GM10248 (cell line): ENCODE data around the gene CCNT1.

ENCODE experiments used
- CTCF ChIA-PET: fragments of 300-600 bp; sonication (Branson Sonifier 250); formaldehyde crosslinking; extraction: SDS; loops from one replicate; lab custom pipeline; 2021; ENCODE audit warnings: antibody characterized with exemption; lab: Yijun Ruan, JAX
- POLR2A ChIA-PET: fragments of 350-650 bp; sonication (Branson Sonifier 250); formaldehyde crosslinking; extraction: SDS; loops from one replicate; lab custom pipeline; 2020; ENCODE audit warnings: antibody characterized with exemption; lab: Yijun Ruan, JAX
- DNase-seq: peaks from one replicate; pipeline ENCODE4 v3.0.0; 2012; ENCODE audit errors: extremely low spot score
- TF ChIP-seq, protein P1 (sequence below): IDR thresholded peaks from 2 replicates; pipeline ENCODE4 v1.5.1; 2012; ENCODE audit warnings: mild to moderate bottlenecking, low read depth; ENCODE audit errors: extremely low read depth, missing control alignments, control extremely low read depth

CCNT1 gene

DNA sequence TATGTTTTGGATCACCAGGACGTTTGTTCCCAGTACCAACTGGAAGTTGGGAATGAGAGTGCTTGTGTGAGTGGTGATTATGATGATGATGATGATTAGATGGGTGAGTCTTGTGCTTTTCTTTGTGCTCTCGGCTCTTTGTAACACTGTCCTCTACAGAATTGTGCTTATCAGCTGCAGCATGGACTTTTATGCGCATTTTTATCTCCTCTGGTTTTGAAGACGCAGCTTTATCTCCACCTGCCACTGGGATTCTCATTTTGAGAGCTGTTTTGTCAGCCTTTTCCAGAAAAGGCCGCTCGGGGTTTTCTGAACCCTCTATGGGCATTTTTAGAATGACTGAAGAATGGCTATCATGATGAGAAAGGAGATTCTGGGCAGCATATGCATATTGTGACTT lies 22.9 kb downstream of the CCNT1 start:
- no peak for DNase-seq
- POLR2A ChIA-PET: interaction anchor here (0.6 to 1.1 kb wide), 3 partner anchors 11 to 757 kb away, joined by 3 to 6 read pairs (median 4); partner anchors contain the start of gene KANSL2
- TF ChIP-seq, protein P1, sequence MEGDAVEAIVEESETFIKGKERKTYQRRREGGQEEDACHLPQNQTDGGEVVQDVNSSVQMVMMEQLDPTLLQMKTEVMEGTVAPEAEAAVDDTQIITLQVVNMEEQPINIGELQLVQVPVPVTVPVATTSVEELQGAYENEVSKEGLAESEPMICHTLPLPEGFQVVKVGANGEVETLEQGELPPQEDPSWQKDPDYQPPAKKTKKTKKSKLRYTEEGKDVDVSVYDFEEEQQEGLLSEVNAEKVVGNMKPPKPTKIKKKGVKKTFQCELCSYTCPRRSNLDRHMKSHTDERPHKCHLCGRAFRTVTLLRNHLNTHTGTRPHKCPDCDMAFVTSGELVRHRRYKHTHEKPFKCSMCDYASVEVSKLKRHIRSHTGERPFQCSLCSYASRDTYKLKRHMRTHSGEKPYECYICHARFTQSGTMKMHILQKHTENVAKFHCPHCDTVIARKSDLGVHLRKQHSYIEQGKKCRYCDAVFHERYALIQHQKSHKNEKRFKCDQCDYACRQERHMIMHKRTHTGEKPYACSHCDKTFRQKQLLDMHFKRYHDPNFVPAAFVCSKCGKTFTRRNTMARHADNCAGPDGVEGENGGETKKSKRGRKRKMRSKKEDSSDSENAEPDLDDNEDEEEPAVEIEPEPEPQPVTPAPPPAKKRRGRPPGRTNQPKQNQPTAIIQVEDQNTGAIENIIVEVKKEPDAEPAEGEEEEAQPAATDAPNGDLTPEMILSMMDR: no peak
- CTCF ChIA-PET: interaction anchor here (1.0 to 1.3 kb wide), 2 partner anchors 11 to 12 kb away, joined by 3 to 4 read pairs; no protein-coding TSS in a partner anchor

DNA sequence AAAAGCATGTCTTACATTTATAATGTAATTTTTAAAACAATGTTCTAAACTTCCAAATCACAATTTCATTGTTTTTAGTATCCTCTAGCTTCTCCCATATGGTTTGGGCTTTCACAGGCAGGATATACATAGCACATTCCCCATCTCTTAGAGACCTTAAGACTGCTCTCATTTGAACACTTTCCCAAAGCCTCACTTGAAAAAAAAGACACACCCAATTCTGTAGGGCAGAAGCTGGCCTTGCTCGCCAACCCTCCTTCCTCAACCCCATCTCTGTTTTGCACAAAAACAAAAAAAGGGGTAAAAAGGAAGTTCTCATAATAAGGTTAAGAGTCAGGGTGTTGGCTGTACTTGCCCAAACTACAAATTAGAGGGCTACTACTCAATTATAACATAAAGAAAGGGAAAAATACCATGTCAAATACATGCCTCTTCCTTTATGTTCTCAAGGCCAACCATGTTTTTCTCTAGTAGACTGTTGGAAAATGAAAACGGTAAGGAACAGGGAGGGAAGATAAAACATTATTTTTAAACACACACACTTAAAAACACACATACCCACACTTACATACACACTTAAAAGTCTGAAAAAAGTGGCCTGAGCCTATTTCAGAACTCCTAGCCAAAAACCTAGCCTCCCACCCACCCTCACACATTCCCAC lies 24.6 kb downstream of the CCNT1 start:
- ChIA-PET CTCF (interaction anchor here (1.2 to 2.5 kb wide), 2 partner anchors 10 to 12 kb away, joined by 3 to 11 read pairs; partner anchors contain the start of gene KANSL2), POLR2A (interaction anchor here (0.8 kb wide), 1 partner anchor 10 kb away, joined by 3 read pairs; the partner anchor contains the start of gene KANSL2)
- TF ChIP-seq, protein P1: no peak
- DNase-seq: no peak

- DNase-seq: no peak
- TF ChIP-seq, protein P1: no peak
- ChIA-PET CTCF (interaction anchor here (1.2 to 2.5 kb wide), 2 partner anchors 9 to 13 kb away, joined by 3 to 11 read pairs; partner anchors contain the start of gene KANSL2), POLR2A (interaction anchor here (0.8 kb wide), 1 partner anchor 9 kb away, joined by 3 read pairs; the partner anchor contains the start of gene KANSL2)
Measured at GRCh38 chr12:48690990-48691389, 25.5 kb downstream of the CCNT1 start.

- CTCF ChIA-PET: interaction anchor here (1.4 to 2.5 kb wide), 2 partner anchors 9 to 13 kb away, joined by 4 to 11 read pairs; partner anchors contain the start of gene KANSL2
Measured at GRCh38 chr12:48690436-48690835, 26.1 kb downstream of the CCNT1 start.

GRCh38 chr12:48688836-48689235 lies 27.7 kb downstream of the CCNT1 start:
- ChIA-PET CTCF (no interaction called here), POLR2A (no interaction called here)
- DNase-seq: no peak
- TF ChIP-seq, protein P1: no peak

More at GRCh38 chr12:48690436-48690835, 26.1 kb downstream of the CCNT1 start:
- POLR2A ChIA-PET: no interaction called here
- TF ChIP-seq, protein P1: no peak
- no peak for DNase-seq

GRCh38 chr12:48687592-48687991 lies 28.9 kb downstream of the CCNT1 start:
- no peak for DNase-seq
- TF ChIP-seq, protein P1: no peak
- CTCF ChIA-PET: interaction anchor here (1.4 kb wide), 1 partner anchor 13 kb away, joined by 3 read pairs; no protein-coding TSS in a partner anchor
- POLR2A ChIA-PET: interaction anchor here (0.6 kb wide), 1 partner anchor 584 kb away, joined by 3 read pairs; no protein-coding TSS in a partner anchor
